Motor neuron (in vitro differentiated cells): Measurements from ENCODE around the gene LRRC31. TPM values are rescaled to one million over a fixed set of nuclear protein-coding genes. Genes with fewer than 3 reads are reported as not detected.

ENCODE experiments used
- ATAC-seq, 8 experiments: fragments of 200-7000 bp; cut with Tn5 transposase; replicated peaks in 6 of 8; 2 replicates each; pipeline ENCODE4 v1.8.0; 2021; ENCODE audit warnings: mild to moderate bottlenecking in 8 of 8, moderate library complexity in 8 of 8
- H3K27ac ChIP-seq, 2 donors: fragments of 250-450 bp; sonication (Bioruptor Pico); 2 replicates each; pipeline ENCODE4 v1.9.0; 2021; ENCODE audit warnings: antibody characterized with exemption in 2 of 2, mild to moderate bottlenecking in 2 of 2, moderate library complexity in 1 of 2
- H3K4me1 ChIP-seq, 2 donors: fragments of 250-450 bp; sonication (Bioruptor Pico); replicated peaks in 1 of 2; 2 replicates each; pipeline ENCODE4 v1.6.1; 2021; ENCODE audit warnings: antibody characterized with exemption in 2 of 2, mild to moderate bottlenecking in 2 of 2, moderate library complexity in 1 of 2
- H3K4me3 ChIP-seq, 5 donors: fragments of 250-450 bp; sonication (Bioruptor Pico); 2 replicates each; pipeline ENCODE4 v1.9.0; 2021; ENCODE audit warnings: antibody characterized with exemption in 5 of 5, mild to moderate bottlenecking in 5 of 5, moderate library complexity in 4 of 5
- WGBS, 10 experiments: fragments of 450-650 bp; shearing (Covaris generic); methylation state at CpG; one replicate each; pipeline ENCODE4 v1.0.0; 2022; 5-methylcytosine and 5-hydroxymethylcytosine counted together
- in situ Hi-C, 9 experiments: fragments of 400-800 bp; cut with MboI; loops; one replicate each; pipeline ENCODE4 v1.15.0; 2021; ENCODE audit warnings: low sequenced_read_pairs in 9 of 9, low pct_unique_long_range_greater_than_20kb in 2 of 9; ENCODE audit not compliant: unreplicated experiment in 9 of 9
- total RNA-seq, 8 experiments: library from RNA; unstranded; fragments of 300-600 nt; gene quantifications; 2 replicates each; pipeline versions ENCODE4 v1.2.3 to v1.2.4, GENCODE V29; 2022

Gene LRRC31
- total RNA-seq, 8 experiments from 2014 or later = 0.08 to 0.21 (median 0.14) TPM; not detected in 4

- Histone ChIP-seq H3K4me3 (no peak overlapping the region), H3K27ac (no peak overlapping the region), H3K4me1 (peaks cover 0 to 4% of the 10 kb centered on the region in 2 donors)
- no peak for ATAC-seq
- in situ Hi-C loops = no loop called here
- WGBS, 10 experiments = 48 to 100% (median 80%) methylated on average over 1 to 4 of the region's 6 CpGs; no CpG with 5 or more reads in 1 of the 10 experiments
Observed at GRCh38 chr3:169822983-169823382, 46.8 kb downstream of the LRRC31 start.

- Histone ChIP-seq H3K4me3 (no peak overlapping the region), H3K4me1 (peaks cover 0 to 4% of the 10 kb centered on the region in 2 donors), H3K27ac (no peak overlapping the region)
- no peak for ATAC-seq
- WGBS, 10 experiments = 81 to 100% (median 100%) methylated on average over 1 to 14 of the region's 20 CpGs; no CpG with 5 or more reads in 2 of the 10 experiments
- in situ Hi-C loops = no loop called here
Observed at GRCh38 chr3:169822540-169822939, 47.2 kb downstream of the LRRC31 start.

- no peak overlapping the region for H3K4me3 ChIP-seq
- H3K4me1 ChIP-seq = peaks cover 0 to 4% of the 10 kb centered on the region in 2 donors
- no peak overlapping the region for H3K27ac ChIP-seq
- ATAC-seq = no peak
- 50 to 100% (median 95%) methylated on average over 1 to 11 of the region's 15 CpGs; no CpG with 5 or more reads in 1 of the 10 experiments for WGBS, 10 experiments
- in situ Hi-C loops = no loop called here
Observed at GRCh38 chr3:169822091-169822490, 47.6 kb downstream of the LRRC31 start.

- in situ Hi-C loops = no loop called here
- no peak for ATAC-seq
- no peak overlapping the region for H3K4me3 ChIP-seq
- WGBS, 10 experiments = 60 to 100% (median 80%) methylated on average over 1 to 2 of the region's 2 CpGs; no CpG with 5 or more reads in 1 of the 10 experiments
- H3K27ac ChIP-seq = no peak overlapping the region
- peaks cover 0 to 4% of the 10 kb centered on the region in 2 donors for H3K4me1 ChIP-seq
Observed at GRCh38 chr3:169818316-169818715, 51.4 kb downstream of the LRRC31 start.

GRCh38 chr3:169815590-169816150, 54.1 kb downstream of the LRRC31 start:
- ATAC-seq = no peak
- H3K4me1 ChIP-seq = peaks cover 0 to 4% of the 10 kb centered on the region in 2 donors
- no peak overlapping the region for H3K27ac ChIP-seq
- WGBS, 10 experiments = 51 to 100% (median 83%) methylated on average over 3 to 4 of the region's 4 CpGs; no CpG with 5 or more reads in 2 of the 10 experiments
- no peak overlapping the region for H3K4me3 ChIP-seq
- in situ Hi-C loops = no loop called here

GRCh38 chr3:169813757-169814517, 55.8 kb downstream of the LRRC31 start:
- no peak for ATAC-seq
- H3K4me3 ChIP-seq = no peak overlapping the region
- in situ Hi-C loops = no loop called here
- 0 to 100% (median 84%) methylated on average over 1 to 11 of the region's 27 CpGs; no CpG with 5 or more reads in 3 of the 10 experiments for WGBS, 10 experiments
- H3K27ac ChIP-seq = no peak overlapping the region
- no peaks in the 10 kb centered on the region for H3K4me1 ChIP-seq

GRCh38 chr3:169813278-169813677, 56.5 kb downstream of the LRRC31 start:
- no peak for ATAC-seq
- Histone ChIP-seq H3K27ac (no peak overlapping the region), H3K4me3 (no peak overlapping the region), H3K4me1 (no peaks in the 10 kb centered on the region)
- in situ Hi-C loops = no loop called here
- 6 to 100% (median 74%) methylated on average over 1 to 8 of the region's 8 CpGs; no CpG with 5 or more reads in 2 of the 10 experiments for WGBS, 10 experiments

- 3 to 85% (median 40%) methylated on average over 1 to 15 of the region's 56 CpGs; no CpG with 5 or more reads in 3 of the 10 experiments for WGBS, 10 experiments
- Histone ChIP-seq H3K4me1 (no peaks in the 10 kb centered on the region), H3K27ac (no peak within 1 kb of the TSS), H3K4me3 (peak within 1 kb of the TSS in 3 of 5 donors; percentile 27 to 36 (median 33))
- ATAC-seq = peak; percentile 83 to 98 (median 95)
- in situ Hi-C loops = no loop called here
Observed at GRCh38 chr3:169812332-169813235, 57.2 kb downstream of the LRRC31 start, which contains the start of the genes LRRC34 and LRRIQ4. LRRC34 (minus strand) TSS chr3:169812904; CDS start chr3:169812548, 356 bp downstream. LRRIQ4 (plus strand) TSS chr3:169812870; CDS start chr3:169821922, 9,052 bp downstream.

GRCh38 chr3:169811631-169812331, 58.0 kb downstream of the LRRC31 start:
- WGBS, 10 experiments = 0 to 73% (median 18%) methylated on average over 2 to 8 of the region's 29 CpGs; no CpG with 5 or more reads in 4 of the 10 experiments
- peak overlapping the region in 3 of 5 donors; percentile 27 to 36 (median 33) for H3K4me3 ChIP-seq
- no peak overlapping the region for H3K27ac ChIP-seq
- ATAC-seq = peak in 7 of 8 experiments; percentile 32 to 53 (median 40)
- in situ Hi-C loops = no loop called here
- no peaks in the 10 kb centered on the region for H3K4me1 ChIP-seq

GRCh38 chr3:169809230-169809795, 60.4 kb downstream of the LRRC31 start:
- 43 to 92% (median 65%) methylated on average over 1 to 2 of the region's 2 CpGs; no CpG with 5 or more reads in 3 of the 10 experiments for WGBS, 10 experiments
- in situ Hi-C loops = no loop called here
- no peak overlapping the region for H3K4me3 ChIP-seq
- H3K4me1 ChIP-seq = no peaks in the 10 kb centered on the region
- ATAC-seq = no peak
- H3K27ac ChIP-seq = no peak overlapping the region

- Histone ChIP-seq H3K27ac (no peak overlapping the region), H3K4me3 (no peak overlapping the region), H3K4me1 (no peaks in the 10 kb centered on the region)
- 88 to 100% (median 100%) methylated on average over 1 to 3 of the region's 3 CpGs; no CpG with 5 or more reads in 2 of the 10 experiments for WGBS, 10 experiments
- in situ Hi-C loops = no loop called here
- ATAC-seq = no peak
Observed at GRCh38 chr3:169804681-169805080, 65.1 kb downstream of the LRRC31 start.

- WGBS, 10 experiments = 80 to 100% (median 100%) methylated on average over 1 of the region's 1 CpG; no CpG with 5 or more reads in 3 of the 10 experiments
Observed at GRCh38 chr3:169792359-169792758, 77.4 kb downstream of the LRRC31 start.

More at GRCh38 chr3:169792359-169792758, 77.4 kb downstream of the LRRC31 start:
- Histone ChIP-seq H3K4me3 (no peak overlapping the region), H3K4me1 (no peaks in the 10 kb centered on the region), H3K27ac (no peak overlapping the region)
- ATAC-seq = no peak
- in situ Hi-C loops = loop anchor here in 1 of 9 experiments (25.0 kb wide), 1 partner anchor 170 kb away; the partner anchor contains the start of gene SEC62
